Measurements from ENCODE around the gene ZNF138.

GRCh38 chr7:64872351-64873154 is 78.3 kb downstream of the ZNF138 start:
- TF ChIP-seq POLR2A (IDR thresholded peaks at IDR 0.05) (no peak), CTCF (IDR thresholded peaks at IDR 0.05) (no peak)

All from right lobe of liver (tissue), 4 donors.